Erythroblast (primary cell): ENCODE measurements around the gene ADGRF1.

Experiments used
- GATA1 ChIP-seq: IDR thresholded peaks from 2 replicates; pipeline ENCODE4 v1.6.1; 2011; ENCODE audit warnings: low read depth, mild to moderate bottlenecking, control low read depth, low read length, moderate library complexity
- POLR2A ChIP-seq: IDR thresholded peaks from 2 replicates; pipeline ENCODE4 v1.6.1; 2011; ENCODE audit warnings: mild to moderate bottlenecking, low read length

DNA sequence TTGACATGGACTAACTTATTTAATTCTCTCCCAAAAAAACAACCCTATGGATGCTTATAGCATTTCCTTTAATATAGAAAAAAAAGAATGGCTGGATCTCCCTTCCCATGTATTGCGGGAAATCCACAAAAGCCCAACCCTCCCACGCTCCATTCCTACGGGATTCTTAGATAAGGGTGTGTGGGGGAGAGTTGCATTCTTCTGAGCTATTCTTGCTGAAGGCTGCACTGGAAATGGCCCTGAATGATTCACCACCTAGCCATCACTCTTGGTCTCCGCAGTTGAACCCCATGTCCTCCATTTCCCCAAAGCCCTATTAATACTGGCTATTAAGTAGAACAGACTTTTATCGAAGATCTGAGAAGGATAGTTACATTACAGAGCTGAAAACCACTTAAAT, 78.5 kb downstream of the ADGRF1 start:
- TF ChIP-seq POLR2A (no peak), GATA1 (no peak)
